LHCN-M2 (cell line): Measurements from ENCODE around the gene TOR1B. TPM values are rescaled to one million over a fixed set of nuclear protein-coding genes. Genes with fewer than 3 reads are reported as not detected.
A peak's percentile ranks its signal among the peaks of the same experiment; 100 is the strongest.

ENCODE experiments used
- DNase-seq: peaks from one replicate; pipeline ENCODE4 v3.0.0-alpha.2; 2012; ENCODE audit warnings: low read depth
- total RNA-seq: library from RNA; depleted of rRNA; stranded (reverse); fragments of >200 nt; gene quantifications from 2 replicates; pipeline ENCODE4 v1.2.3, GENCODE V29; 2014

TOR1B gene
- total RNA-seq, 1 experiment from 2014 or later: 32.5 TPM

GRCh38 chr9:129814432-129815223 lies 11.6 kb downstream of the TOR1B start:
- DNase-seq: no peak

- no peak for DNase-seq
Measured at GRCh38 chr9:129815278-129815677, 12.3 kb downstream of the TOR1B start.

GRCh38 chr9:129816501-129817435 lies 13.8 kb downstream of the TOR1B start:
- no peak for DNase-seq

GRCh38 chr9:129822898-129823541 lies 20.0 kb downstream of the TOR1B start:
- no peak for DNase-seq

- DNase-seq: no peak
Measured at GRCh38 chr9:129823542-129823934, 20.6 kb downstream of the TOR1B start.

- peak; percentile 92 for DNase-seq
Measured at GRCh38 chr9:129823935-129824601, 21.1 kb downstream of the TOR1B start, which contains the start of gene TOR1A. TSS of gene TOR1A (minus strand) at chr9:129824136. CDS start at chr9:129824085, 51 bp downstream.

- DNase-seq: no peak
Measured at GRCh38 chr9:129826344-129826743, 23.4 kb downstream of the TOR1B start.

- no peak for DNase-seq
Measured at GRCh38 chr9:129826759-129827158, 23.8 kb downstream of the TOR1B start.

- DNase-seq: no peak
Measured at GRCh38 chr9:129828051-129828450, 25.1 kb downstream of the TOR1B start.

GRCh38 chr9:129828969-129829368 lies 26.0 kb downstream of the TOR1B start:
- DNase-seq: no peak

GRCh38 chr9:129832982-129833381 lies 30.0 kb downstream of the TOR1B start:
- no peak for DNase-seq

- DNase-seq: no peak
Measured at GRCh38 chr9:129834489-129835127, 31.6 kb downstream of the TOR1B start.

GRCh38 chr9:129835128-129835859 lies 32.3 kb downstream of the TOR1B start, which contains the start of the genes C9orf78 and USP20:
TSS of gene C9orf78 (minus strand) at chr9:129835275. CDS start at chr9:129835221, 54 bp downstream.
TSS of gene USP20 (plus strand) at chr9:129835458. CDS start at chr9:129852556, 17,098 bp downstream.
- DNase-seq: peak; percentile 91

GRCh38 chr9:129835860-129836223 lies 32.9 kb downstream of the TOR1B start:
- DNase-seq: peak; percentile 23

- DNase-seq: no peak
Measured at GRCh38 chr9:129836311-129837007, 33.5 kb downstream of the TOR1B start.

- DNase-seq: peak; percentile 61
Measured at GRCh38 chr9:129838707-129839259, 35.8 kb downstream of the TOR1B start.

GRCh38 chr9:129839324-129840023 lies 36.5 kb downstream of the TOR1B start:
- no peak for DNase-seq

GRCh38 chr9:129840034-129840433 lies 37.0 kb downstream of the TOR1B start:
- no peak for DNase-seq
